Stimulated activated CD8-positive, alpha-beta memory T cell treated with anti-CD3 and anti-CD28 coated beads, Interleukin-4, amount 100 ng/mL, for 24 hours (primary cell): ENCODE measurements around the gene RPL19.

ENCODE experiments used
- DNase-seq: peaks from one replicate; pipeline ENCODE4 v3.0.0-alpha.2; 2020; ENCODE audit warnings: low read depth

The RPL19 gene

GRCh38 chr17:39173080-39173479 is 27.0 kb upstream of the RPL19 start:
- no peak for DNase-seq

GRCh38 chr17:39173526-39174274 is 26.4 kb upstream of the RPL19 start:
- DNase-seq, result no peak

DNA sequence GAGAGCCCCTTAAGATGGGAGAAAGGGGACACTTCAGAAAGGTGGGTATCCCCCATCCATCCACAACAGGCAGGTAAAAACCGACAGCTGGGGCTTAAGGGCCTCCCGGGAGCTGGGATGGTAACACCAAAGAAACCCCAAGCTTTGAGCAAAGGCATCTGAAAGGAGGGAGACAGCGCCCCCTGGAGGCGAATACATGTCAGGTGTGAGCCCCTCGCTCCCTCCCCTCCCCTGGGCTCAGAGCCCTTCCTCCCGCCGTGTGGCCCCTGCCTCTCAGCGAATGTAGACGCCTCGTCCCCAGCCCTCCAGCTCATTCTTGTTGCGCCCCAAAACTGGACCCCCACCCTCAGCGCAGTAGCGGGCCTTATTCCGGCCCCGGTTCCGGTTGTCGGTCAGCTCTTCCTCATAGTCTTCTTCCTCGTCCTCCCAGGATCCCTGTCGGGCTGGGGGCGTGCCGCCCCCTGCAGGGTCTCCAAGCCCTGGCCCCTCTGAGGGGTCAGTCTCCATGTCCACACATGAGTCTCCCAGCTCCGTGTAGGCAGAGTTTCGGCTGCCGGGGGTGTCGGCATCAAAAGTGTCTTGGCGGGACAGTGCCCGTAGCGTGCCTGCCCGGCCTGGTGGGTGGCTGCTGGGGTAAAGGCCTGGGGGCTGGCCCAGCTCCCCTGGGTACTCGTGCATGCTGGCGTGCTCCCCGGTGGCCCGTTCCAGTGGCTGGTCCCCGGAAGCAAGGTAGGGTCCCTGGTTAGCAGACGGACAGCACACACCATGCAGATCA is 25.0 kb upstream of the RPL19 start:
- peak; percentile 63 for DNase-seq

DNA sequence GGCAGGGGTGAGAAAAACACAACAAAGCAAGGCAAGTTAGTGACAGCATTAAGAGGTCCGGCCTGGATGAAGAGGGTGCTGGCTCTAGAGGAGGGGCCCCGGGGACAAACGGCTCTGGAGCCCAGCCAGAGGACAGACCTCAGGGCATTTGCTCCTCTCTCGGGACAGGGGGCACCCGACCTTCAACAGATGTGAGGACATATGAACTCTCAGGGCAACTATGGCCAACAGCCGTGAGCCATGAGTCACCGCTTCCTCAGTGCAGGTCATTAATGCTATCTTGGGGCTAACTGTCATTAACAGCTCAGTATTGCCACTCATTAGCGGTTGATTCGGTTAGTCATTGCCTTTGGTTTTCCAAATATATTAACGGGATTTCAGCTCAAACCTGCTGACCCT is 24.4 kb upstream of the RPL19 start:
- DNase-seq, result no peak

DNA sequence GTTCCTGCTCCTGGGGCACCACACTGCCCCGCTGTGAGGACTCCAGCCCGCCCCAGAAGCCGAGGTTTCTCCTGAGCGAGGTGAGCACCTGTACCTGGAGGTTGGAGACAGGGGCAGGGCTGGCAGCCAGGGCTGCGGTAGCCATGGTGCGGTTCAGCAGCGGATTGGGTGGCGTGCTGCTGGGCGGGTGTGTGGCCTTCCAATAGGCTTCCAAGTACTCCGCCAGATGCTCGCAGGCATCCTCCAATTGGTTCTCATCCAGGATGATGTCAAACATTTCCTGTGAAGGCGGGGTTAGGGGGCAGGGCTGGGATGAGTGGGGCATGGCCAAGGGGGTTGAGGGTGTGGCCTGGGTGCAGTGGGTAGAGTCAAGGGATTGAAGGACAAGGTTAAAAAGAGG is 22.8 kb upstream of the RPL19 start:
- DNase-seq, result no peak

DNA sequence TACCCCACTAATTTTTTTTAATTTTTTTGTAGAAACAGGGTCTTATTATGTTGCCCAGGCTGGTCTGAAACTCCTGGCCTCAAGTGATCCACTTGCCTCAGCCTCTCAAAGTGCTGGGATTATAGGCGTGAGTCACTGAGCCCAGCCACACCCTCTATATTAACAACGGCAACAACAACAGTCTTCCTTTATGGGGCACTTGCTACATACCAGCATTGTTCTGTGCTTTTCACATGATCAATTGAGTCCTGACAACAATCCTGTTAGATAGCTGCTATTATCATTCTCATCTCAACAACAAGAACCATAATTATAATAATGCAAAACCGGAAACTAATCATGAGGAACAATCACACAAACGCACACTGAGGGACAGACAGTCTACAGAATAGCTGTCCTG is 21.5 kb upstream of the RPL19 start:
- no peak for DNase-seq

- DNase-seq, result no peak
Measured at GRCh38 chr17:39181303-39181702, 18.8 kb upstream of the RPL19 start.

GRCh38 chr17:39183045-39183444 is 17.0 kb upstream of the RPL19 start:
- DNase-seq, result no peak

DNA sequence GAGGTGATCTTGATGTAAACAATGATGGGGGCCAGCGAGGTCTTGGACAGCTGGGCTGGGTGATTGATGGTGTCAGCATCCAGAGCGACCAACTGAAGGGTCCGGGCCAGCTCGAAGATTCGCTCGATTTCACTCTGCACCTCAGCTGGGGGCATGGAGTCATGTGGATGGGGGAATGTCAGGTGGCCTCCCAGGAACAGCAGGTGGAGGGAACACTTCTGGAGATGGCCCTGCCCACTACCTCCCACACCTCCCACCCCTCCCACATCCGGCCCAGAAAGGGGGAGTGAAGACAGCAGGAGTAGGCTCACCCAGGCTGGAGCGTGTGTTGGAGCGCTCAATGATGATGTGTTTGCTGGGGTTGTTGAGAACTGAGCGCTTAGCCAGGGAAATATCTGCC is 16.4 kb upstream of the RPL19 start:
- DNase-seq, result no peak

- DNase-seq, result no peak
Measured at GRCh38 chr17:39186481-39187002, 13.5 kb upstream of the RPL19 start.

GRCh38 chr17:39187152-39187830 is 12.8 kb upstream of the RPL19 start:
- DNase-seq, result no peak

DNA sequence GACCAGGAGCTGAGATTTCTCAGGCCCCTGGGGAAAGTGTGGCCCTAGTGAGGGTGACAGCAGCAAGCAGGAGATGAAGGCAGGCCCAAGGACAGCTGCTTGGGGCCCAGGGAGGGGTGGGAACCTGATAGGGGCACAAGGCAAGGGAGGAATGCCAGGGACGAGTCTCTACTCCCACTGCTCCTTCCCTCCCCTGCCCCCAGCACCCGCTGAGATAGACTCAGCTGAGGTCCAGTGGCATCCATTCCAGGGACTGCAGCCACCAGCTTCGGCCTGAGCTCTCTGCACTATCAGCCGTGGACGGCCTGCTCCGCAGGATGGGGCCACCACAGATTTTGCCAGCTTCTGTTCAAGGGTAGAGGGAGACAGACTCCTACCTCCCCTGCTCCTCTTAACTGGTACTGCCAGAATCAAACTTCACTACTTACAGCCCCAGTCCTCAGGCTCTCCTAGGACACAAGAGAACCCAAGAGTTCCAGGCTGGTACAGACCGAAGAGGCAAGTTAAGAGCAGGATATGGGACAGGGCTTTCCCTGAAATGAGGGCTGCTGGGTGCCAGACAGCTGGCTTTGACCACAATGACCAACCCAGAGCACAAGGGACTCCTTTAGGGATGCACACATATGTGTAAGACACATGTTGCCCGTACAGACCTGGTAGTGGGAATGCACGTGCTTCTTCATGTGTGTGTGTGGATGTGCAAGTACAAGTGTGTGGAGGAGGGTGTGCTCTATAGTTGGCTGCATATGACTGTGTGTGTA is 8.2 kb upstream of the RPL19 start:
- no peak for DNase-seq

DNA sequence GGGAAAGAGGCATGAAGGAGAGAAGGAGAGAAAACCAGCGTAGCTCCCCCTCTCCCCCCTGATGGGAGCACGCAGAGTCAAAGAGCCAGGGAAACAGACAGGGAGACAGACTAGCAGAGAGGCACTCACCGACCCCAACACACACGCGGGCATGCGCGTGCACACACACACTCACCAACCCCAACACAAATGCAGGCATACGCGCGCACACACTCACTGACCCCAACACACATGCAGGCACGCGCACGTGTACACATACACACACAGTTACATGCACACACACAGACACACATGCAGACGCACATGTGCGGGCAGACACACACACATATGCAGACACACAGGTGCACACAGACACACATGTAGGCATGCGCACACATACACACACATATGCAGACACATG is 7.2 kb upstream of the RPL19 start:
- DNase-seq, result no peak

DNA sequence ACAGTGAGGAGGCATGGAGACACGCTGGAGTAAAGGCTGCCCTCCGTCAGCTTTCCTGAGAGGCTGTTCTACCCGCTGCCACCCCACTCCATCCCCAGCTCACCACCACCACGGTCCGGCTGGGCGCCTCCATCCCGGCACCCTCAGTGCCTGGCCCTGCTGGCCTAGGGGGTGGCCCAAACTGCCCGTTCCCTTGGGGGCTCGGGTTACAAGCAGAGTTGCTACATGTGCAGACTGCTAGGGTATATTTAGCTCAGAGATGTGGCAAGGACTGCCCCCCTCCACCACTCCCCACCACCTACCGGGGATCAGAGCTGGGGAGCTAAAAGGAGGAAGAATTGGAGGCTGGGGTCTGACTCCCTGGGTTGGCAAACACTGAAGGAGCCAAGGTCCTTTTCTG is 6.7 kb upstream of the RPL19 start:
- no peak for DNase-seq

GRCh38 chr17:39194089-39194984 is 5.7 kb upstream of the RPL19 start:
- DNase-seq, result no peak

- no peak for DNase-seq
Measured at GRCh38 chr17:39194985-39195524, 5.0 kb upstream of the RPL19 start.

- DNase-seq, result no peak
Measured at GRCh38 chr17:39195568-39196160, 4.4 kb upstream of the RPL19 start.

DNA sequence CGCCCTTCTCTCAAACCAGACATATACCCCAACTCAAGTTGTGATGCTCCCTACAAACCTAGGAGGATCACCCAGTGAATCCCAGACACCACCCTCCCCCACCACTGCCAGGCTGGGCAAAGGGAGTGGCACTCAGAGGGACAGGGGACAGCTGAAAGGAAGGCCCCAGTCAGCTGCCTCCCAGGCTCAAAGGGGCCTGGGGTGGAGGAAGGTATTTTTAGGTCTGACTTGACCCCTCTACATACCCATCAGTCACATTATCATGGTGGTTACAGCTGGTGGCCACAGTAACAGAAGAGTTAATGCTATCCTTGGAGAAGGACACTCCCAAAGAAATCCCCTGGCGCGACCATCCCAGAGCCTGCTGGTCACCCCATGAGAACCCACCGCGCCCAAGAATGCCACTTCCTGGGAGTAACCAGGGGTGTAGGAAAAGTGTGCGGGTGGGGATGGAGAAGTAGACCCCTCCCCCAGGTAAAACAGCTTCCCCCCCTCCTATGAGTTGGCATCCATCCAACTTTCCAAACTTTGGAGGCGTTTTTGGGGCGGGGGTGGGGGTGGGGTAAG is 3.8 kb upstream of the RPL19 start:
- DNase-seq, result no peak

GRCh38 chr17:39196808-39197291 is 3.2 kb upstream of the RPL19 start:
- DNase-seq, result no peak
